Measurements from ENCODE around the gene FBN1. TPM values are rescaled to one million over a fixed set of nuclear protein-coding genes. Genes with fewer than 3 reads are reported as not detected.

FBN1 gene
- total RNA-seq, 1 experiment from 2014 or later, result 0.43 TPM

DNA sequence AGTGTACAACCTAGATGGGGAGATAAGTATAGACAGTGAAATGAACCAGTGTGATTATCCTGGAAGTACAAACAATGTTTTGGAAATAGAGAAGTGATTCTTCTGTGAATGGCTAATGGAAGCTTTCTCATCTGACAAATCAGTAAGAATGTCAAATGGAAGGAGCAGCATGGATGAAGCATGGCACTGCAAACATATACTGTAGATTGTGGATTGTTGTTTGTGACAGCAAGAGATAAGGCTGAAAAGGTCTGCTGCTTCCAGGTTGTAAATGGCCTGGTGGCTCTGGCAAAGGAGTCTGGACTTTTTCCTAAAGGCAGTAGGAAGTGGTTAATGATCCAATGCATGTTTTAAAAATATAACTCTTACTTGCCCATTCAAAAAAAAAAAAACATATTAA, 71.3 kb downstream of the FBN1 start:
- Mint-ChIP-seq H3K27ac (ENCODE audit: unreplicated experiment) (no peak overlapping the region), H3K9me3 (ENCODE audit: unreplicated experiment) (no peaks in the 10 kb centered on the region), H3K27me3 (ENCODE audit: insufficient read depth, unreplicated experiment) (peaks cover 8% of the 10 kb centered on the region), H3K36me3 (ENCODE audit: insufficient read depth, unreplicated experiment) (no peaks in the 10 kb centered on the region), H3K4me3 (ENCODE audit: unreplicated experiment) (no peak overlapping the region), H3K4me1 (ENCODE audit: low read depth, unreplicated experiment) (no peaks in the 10 kb centered on the region)
- H3K4me1 ChIP-seq, result no peaks in the 10 kb centered on the region
- H3K9me3 ChIP-seq, result no peaks in the 10 kb centered on the region
- no peaks in the 10 kb centered on the region for H3K36me3 ChIP-seq (ENCODE audit: control insufficient read depth, insufficient read depth, low read length)
- BruUV-seq (replicated peaks), result no TSS peak
- CTCF ChIA-PET, result no interaction called here
- POLR2A ChIA-PET, result no interaction called here
- no peaks in the 10 kb centered on the region for H3K27me3 ChIP-seq (replicated peaks; ENCODE audit: control insufficient read depth, insufficient read depth, low read length)
- TF ChIP-seq, protein P1, sequence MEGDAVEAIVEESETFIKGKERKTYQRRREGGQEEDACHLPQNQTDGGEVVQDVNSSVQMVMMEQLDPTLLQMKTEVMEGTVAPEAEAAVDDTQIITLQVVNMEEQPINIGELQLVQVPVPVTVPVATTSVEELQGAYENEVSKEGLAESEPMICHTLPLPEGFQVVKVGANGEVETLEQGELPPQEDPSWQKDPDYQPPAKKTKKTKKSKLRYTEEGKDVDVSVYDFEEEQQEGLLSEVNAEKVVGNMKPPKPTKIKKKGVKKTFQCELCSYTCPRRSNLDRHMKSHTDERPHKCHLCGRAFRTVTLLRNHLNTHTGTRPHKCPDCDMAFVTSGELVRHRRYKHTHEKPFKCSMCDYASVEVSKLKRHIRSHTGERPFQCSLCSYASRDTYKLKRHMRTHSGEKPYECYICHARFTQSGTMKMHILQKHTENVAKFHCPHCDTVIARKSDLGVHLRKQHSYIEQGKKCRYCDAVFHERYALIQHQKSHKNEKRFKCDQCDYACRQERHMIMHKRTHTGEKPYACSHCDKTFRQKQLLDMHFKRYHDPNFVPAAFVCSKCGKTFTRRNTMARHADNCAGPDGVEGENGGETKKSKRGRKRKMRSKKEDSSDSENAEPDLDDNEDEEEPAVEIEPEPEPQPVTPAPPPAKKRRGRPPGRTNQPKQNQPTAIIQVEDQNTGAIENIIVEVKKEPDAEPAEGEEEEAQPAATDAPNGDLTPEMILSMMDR (IDR thresholded peaks at IDR 0.05; ENCODE audit: insufficient read depth in 1 of 2, low read depth in 1 of 2, low read length in 1 of 2, severe bottlenecking in 1 of 2, unreplicated experiment in 1 of 2), result no peak
- intact Hi-C loops (cut with micrococcal nuclease; ENCODE audit: unreplicated experiment), result no loop called here
- no peak for DNase-seq
- H3K4me3 ChIP-seq (ENCODE audit: low read depth, low read length), result no peak overlapping the region

DNA sequence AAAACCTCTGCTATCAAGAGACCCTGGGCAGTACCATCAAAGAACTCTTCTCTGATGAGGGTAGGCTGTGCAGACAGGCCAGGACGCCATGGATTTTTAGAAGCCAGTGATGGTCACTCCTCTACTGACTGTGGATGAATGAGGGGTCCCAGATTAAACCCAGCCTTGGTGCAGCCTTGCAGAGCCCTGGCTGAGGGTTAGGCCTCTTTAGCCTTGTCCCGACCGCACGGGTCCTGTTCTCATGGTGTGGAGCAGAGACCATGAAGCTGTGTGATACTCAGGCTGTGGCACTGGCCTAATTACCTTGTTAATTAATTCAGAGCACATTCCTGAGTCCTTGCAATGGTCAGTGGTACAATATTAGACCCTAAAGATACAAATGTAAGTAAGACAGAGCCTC, 71.7 kb downstream of the FBN1 start:
- BruUV-seq (replicated peaks), result no TSS peak
- intact Hi-C loops (cut with micrococcal nuclease; ENCODE audit: unreplicated experiment), result no loop called here
- Mint-ChIP-seq H3K27me3 (ENCODE audit: insufficient read depth, unreplicated experiment) (peaks cover 8% of the 10 kb centered on the region), H3K4me3 (ENCODE audit: unreplicated experiment) (no peak overlapping the region), H3K9me3 (ENCODE audit: unreplicated experiment) (no peaks in the 10 kb centered on the region), H3K36me3 (ENCODE audit: insufficient read depth, unreplicated experiment) (no peaks in the 10 kb centered on the region), H3K4me1 (ENCODE audit: low read depth, unreplicated experiment) (no peaks in the 10 kb centered on the region), H3K27ac (ENCODE audit: unreplicated experiment) (no peak overlapping the region)
- ChIA-PET POLR2A (no interaction called here), CTCF (no interaction called here)
- no peaks in the 10 kb centered on the region for H3K4me1 ChIP-seq
- TF ChIP-seq, protein P1 (IDR thresholded peaks at IDR 0.05; ENCODE audit: insufficient read depth in 1 of 2, low read depth in 1 of 2, low read length in 1 of 2, severe bottlenecking in 1 of 2, unreplicated experiment in 1 of 2), result no peak
- H3K9me3 ChIP-seq, result no peaks in the 10 kb centered on the region
- H3K36me3 ChIP-seq (ENCODE audit: control insufficient read depth, insufficient read depth, low read length), result no peaks in the 10 kb centered on the region
- H3K27me3 ChIP-seq (replicated peaks; ENCODE audit: control insufficient read depth, insufficient read depth, low read length), result no peaks in the 10 kb centered on the region
- H3K4me3 ChIP-seq (ENCODE audit: low read depth, low read length), result no peak overlapping the region
- DNase-seq, result no peak

DNA sequence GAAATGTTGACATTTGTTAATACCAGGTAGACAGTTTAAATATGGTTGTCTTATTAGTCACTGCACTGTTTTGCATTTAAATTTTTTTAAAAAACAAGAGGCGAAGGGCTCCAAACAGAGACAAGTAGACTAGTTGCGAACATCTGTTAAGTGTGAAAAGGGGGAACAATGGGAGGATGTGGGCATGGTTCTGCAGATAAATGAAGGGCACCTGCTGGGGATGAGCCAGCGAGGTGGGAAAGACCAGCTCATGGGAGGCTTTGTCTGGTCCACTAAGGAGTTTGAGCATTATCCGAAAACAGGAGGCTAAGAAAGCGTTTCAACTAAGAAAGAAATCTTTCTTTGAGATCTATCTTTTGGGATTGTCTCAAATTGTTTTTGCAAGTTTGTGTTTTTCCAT, 72.7 kb downstream of the FBN1 start:
- no peak overlapping the region for H3K27ac Mint-ChIP-seq (ENCODE audit: unreplicated experiment)
- TF ChIP-seq, protein P1 (IDR thresholded peaks at IDR 0.05; ENCODE audit: insufficient read depth in 1 of 2, low read depth in 1 of 2, low read length in 1 of 2, severe bottlenecking in 1 of 2, unreplicated experiment in 1 of 2), result no peak
- H3K4me3 Mint-ChIP-seq (ENCODE audit: unreplicated experiment), result no peak overlapping the region
- no TSS peak for BruUV-seq (replicated peaks)
- H3K9me3 Mint-ChIP-seq (ENCODE audit: unreplicated experiment), result no peaks in the 10 kb centered on the region
- no peaks in the 10 kb centered on the region for H3K9me3 ChIP-seq
- no peaks in the 10 kb centered on the region for H3K4me1 Mint-ChIP-seq (ENCODE audit: low read depth, unreplicated experiment)
- POLR2A ChIA-PET, result no interaction called here
- H3K27me3 ChIP-seq (replicated peaks; ENCODE audit: control insufficient read depth, insufficient read depth, low read length), result no peaks in the 10 kb centered on the region
- no peak overlapping the region for H3K4me3 ChIP-seq (ENCODE audit: low read depth, low read length)
- no peaks in the 10 kb centered on the region for H3K36me3 ChIP-seq (ENCODE audit: control insufficient read depth, insufficient read depth, low read length)
- no peak for DNase-seq
- H3K27me3 Mint-ChIP-seq (ENCODE audit: insufficient read depth, unreplicated experiment), result peaks cover 9% of the 10 kb centered on the region
- intact Hi-C loops (cut with micrococcal nuclease; ENCODE audit: unreplicated experiment), result no loop called here
- no peaks in the 10 kb centered on the region for H3K4me1 ChIP-seq
- CTCF ChIA-PET, result no interaction called here
- no peaks in the 10 kb centered on the region for H3K36me3 Mint-ChIP-seq (ENCODE audit: insufficient read depth, unreplicated experiment)
